ENCODE results near the gene TSTD2. TPM values are rescaled to one million over a fixed set of nuclear protein-coding genes. Genes with fewer than 3 reads are reported as not detected.
"Not testable (repeated sequence)": the region's sequence is repeated elsewhere in the genome, so short reads cannot be mapped to it uniquely, and the experiment has no call there.

Gene TSTD2
- total RNA-seq, 3 donors from 2014 or later = 21.8 to 25.9 (median 24.4) TPM

- intact Hi-C loops (cut with DNase I; ENCODE audit: low total_unique reads) = no loop called here
- no peak for DNase-seq (ENCODE audit: low spot score in 2 of 2)
- no peaks in the 10 kb centered on the region for H3K4me1 ChIP-seq
Observed at GRCh38 chr9:97594381-97594921, 38.7 kb downstream of the TSTD2 start.

DNA sequence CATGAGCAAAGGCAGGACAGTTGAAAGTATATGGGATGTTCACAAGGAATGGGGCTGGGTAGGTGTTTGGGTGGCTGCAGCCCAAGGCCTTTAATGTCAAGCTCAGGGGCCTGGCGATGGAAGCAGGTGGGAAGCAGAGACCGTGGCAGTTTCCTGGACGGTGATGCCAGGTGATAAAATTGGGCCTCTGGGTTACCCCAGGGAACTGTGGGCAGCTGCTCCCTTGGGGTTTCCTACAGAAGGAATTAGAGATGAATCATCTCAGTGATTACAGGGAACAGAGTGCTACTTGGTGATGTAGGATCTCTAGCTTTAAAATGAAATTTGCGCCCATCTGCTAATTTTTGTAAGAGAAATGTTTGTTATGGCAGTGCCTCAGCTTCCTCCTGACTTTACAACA lies 39.2 kb downstream of the TSTD2 start:
- H3K4me3 ChIP-seq = no peak overlapping the region
- H3K27ac ChIP-seq = no peak overlapping the region
- H3K4me1 ChIP-seq = no peaks in the 10 kb centered on the region
- TF ChIP-seq, protein P1, sequence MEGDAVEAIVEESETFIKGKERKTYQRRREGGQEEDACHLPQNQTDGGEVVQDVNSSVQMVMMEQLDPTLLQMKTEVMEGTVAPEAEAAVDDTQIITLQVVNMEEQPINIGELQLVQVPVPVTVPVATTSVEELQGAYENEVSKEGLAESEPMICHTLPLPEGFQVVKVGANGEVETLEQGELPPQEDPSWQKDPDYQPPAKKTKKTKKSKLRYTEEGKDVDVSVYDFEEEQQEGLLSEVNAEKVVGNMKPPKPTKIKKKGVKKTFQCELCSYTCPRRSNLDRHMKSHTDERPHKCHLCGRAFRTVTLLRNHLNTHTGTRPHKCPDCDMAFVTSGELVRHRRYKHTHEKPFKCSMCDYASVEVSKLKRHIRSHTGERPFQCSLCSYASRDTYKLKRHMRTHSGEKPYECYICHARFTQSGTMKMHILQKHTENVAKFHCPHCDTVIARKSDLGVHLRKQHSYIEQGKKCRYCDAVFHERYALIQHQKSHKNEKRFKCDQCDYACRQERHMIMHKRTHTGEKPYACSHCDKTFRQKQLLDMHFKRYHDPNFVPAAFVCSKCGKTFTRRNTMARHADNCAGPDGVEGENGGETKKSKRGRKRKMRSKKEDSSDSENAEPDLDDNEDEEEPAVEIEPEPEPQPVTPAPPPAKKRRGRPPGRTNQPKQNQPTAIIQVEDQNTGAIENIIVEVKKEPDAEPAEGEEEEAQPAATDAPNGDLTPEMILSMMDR (IDR thresholded peaks at IDR 0.05) = no peak
- TF ChIP-seq POLR2AphosphoS5 (IDR thresholded peaks at IDR 0.05) = no peak
- TF ChIP-seq POLR2A (IDR thresholded peaks at IDR 0.05) = no peak
- H3K9me3 ChIP-seq = no peaks in the 10 kb centered on the region
- DNase-seq (ENCODE audit: low spot score in 2 of 2) = no peak
- no peaks in the 10 kb centered on the region for H3K27me3 ChIP-seq
- intact Hi-C loops (cut with DNase I; ENCODE audit: low total_unique reads) = no loop called here
- no peaks in the 10 kb centered on the region for H3K36me3 ChIP-seq

More at GRCh38 chr9:97594381-97594921, 38.7 kb downstream of the TSTD2 start:
- TF ChIP-seq, protein P1 (IDR thresholded peaks at IDR 0.05) = no peak
- TF ChIP-seq POLR2AphosphoS5 (IDR thresholded peaks at IDR 0.05) (no peak), POLR2A (IDR thresholded peaks at IDR 0.05) (no peak)
- Histone ChIP-seq H3K27ac (no peak overlapping the region), H3K9me3 (no peaks in the 10 kb centered on the region), H3K4me3 (no peak overlapping the region), H3K27me3 (no peaks in the 10 kb centered on the region), H3K36me3 (no peaks in the 10 kb centered on the region)

- DNase-seq (ENCODE audit: low spot score in 2 of 2) = no peak
- Histone ChIP-seq H3K4me1 (no peaks in the 10 kb centered on the region), H3K27ac (no peak overlapping the region), H3K4me3 (no peak overlapping the region), H3K9me3 (no peaks in the 10 kb centered on the region), H3K27me3 (no peaks in the 10 kb centered on the region), H3K36me3 (no peaks in the 10 kb centered on the region)
- TF ChIP-seq POLR2AphosphoS5 (IDR thresholded peaks at IDR 0.05) = no peak
- TF ChIP-seq, protein P1 (IDR thresholded peaks at IDR 0.05) = no peak
- TF ChIP-seq POLR2A (IDR thresholded peaks at IDR 0.05) = no peak
- intact Hi-C loops (cut with DNase I; ENCODE audit: low total_unique reads) = no loop called here
Observed at GRCh38 chr9:97592126-97592525, 41.0 kb downstream of the TSTD2 start.

- Histone ChIP-seq H3K4me1 (no peaks in the 10 kb centered on the region), H3K27me3 (no peaks in the 10 kb centered on the region), H3K9me3 (no peaks in the 10 kb centered on the region), H3K27ac (no peak overlapping the region), H3K36me3 (no peaks in the 10 kb centered on the region), H3K4me3 (no peak overlapping the region)
- intact Hi-C loops (cut with DNase I; ENCODE audit: low total_unique reads) = no loop called here
- no peak for DNase-seq (ENCODE audit: low spot score in 2 of 2)
- TF ChIP-seq POLR2AphosphoS5 (IDR thresholded peaks at IDR 0.05) = no peak
- TF ChIP-seq, protein P1 (IDR thresholded peaks at IDR 0.05) = no peak
Observed at GRCh38 chr9:97591535-97591934, 41.6 kb downstream of the TSTD2 start.

GRCh38 chr9:97586909-97587308 lies 46.3 kb downstream of the TSTD2 start:
- H3K9me3 ChIP-seq; H3K36me3 ChIP-seq; H3K4me3 ChIP-seq; intact Hi-C loops (cut with DNase I; ENCODE audit: low total_unique reads); H3K4me1 ChIP-seq; H3K27ac ChIP-seq; DNase-seq (ENCODE audit: low spot score in 2 of 2); H3K27me3 ChIP-seq: not testable (repeated sequence)

GRCh38 chr9:97584778-97585177 lies 48.4 kb downstream of the TSTD2 start:
- H3K36me3 ChIP-seq; H3K27me3 ChIP-seq; H3K9me3 ChIP-seq; intact Hi-C loops (cut with DNase I; ENCODE audit: low total_unique reads); DNase-seq (ENCODE audit: low spot score in 2 of 2); H3K4me3 ChIP-seq; H3K4me1 ChIP-seq; H3K27ac ChIP-seq: not testable (repeated sequence)

- H3K36me3 ChIP-seq; DNase-seq (ENCODE audit: low spot score in 2 of 2); H3K27me3 ChIP-seq; intact Hi-C loops (cut with DNase I; ENCODE audit: low total_unique reads); H3K27ac ChIP-seq; H3K4me3 ChIP-seq; H3K9me3 ChIP-seq; H3K4me1 ChIP-seq: not testable (repeated sequence)
Observed at GRCh38 chr9:97581590-97581989, 51.6 kb downstream of the TSTD2 start.
